GM12891 (cell line): Measurements from ENCODE around the gene SERTM1.

ENCODE experiments used
- PAX5 ChIP-seq: IDR thresholded peaks from 2 replicates; pipeline ENCODE4 v1.6.1; 2011; ENCODE audit warnings: low read length, moderate library complexity, mild to moderate bottlenecking; ENCODE audit not compliant: insufficient read depth, severe bottlenecking
- POU2F2 ChIP-seq: IDR thresholded peaks from 2 replicates; pipeline ENCODE4 v1.6.1; 2011; ENCODE audit warnings: low read depth, mild to moderate bottlenecking, control low read depth, low read length, moderate library complexity

GRCh38 chr13:36639610-36640009, 34.2 kb upstream of the SERTM1 start:
- TF ChIP-seq POU2F2 (no peak), PAX5 (no peak)
